H9 (cell line): ENCODE results near the gene CROT. TPM values are rescaled to one million over a fixed set of nuclear protein-coding genes. Genes with fewer than 3 reads are reported as not detected.

Source experiments
- DNase-seq: peaks from one replicate; pipeline ENCODE4 v3.0.0-alpha.2; 2017
- H2AFZ ChIP-seq: one replicate; pipeline ENCODE4 v1.6.1; 2013; ENCODE audit warnings: mild to moderate bottlenecking, low read length, control low read depth, moderate library complexity
- H2AK5ac ChIP-seq: 2 replicates; pipeline ENCODE4 v1.6.1; 2013; ENCODE audit warnings: low read length, control low read depth, mixed read lengths; ENCODE audit not compliant: insufficient read length
- H2BK120ac ChIP-seq: one replicate; pipeline ENCODE4 v1.6.1; 2013; ENCODE audit warnings: low read depth, mild to moderate bottlenecking, low read length, control low read depth, inconsistent platforms; ENCODE audit not compliant: poor library complexity, severe bottlenecking
- H2BK12ac ChIP-seq: 2 replicates; pipeline ENCODE4 v1.6.1; 2013; ENCODE audit warnings: low read length, control low read depth, mixed read lengths, low read depth; ENCODE audit not compliant: insufficient read length
- H2BK15ac ChIP-seq: 2 replicates; pipeline ENCODE4 v1.6.1; 2013; ENCODE audit warnings: low read depth, low read length, control low read depth
- H2BK20ac ChIP-seq: one replicate; pipeline ENCODE4 v1.6.1; 2013; ENCODE audit warnings: low read depth, mild to moderate bottlenecking, low read length, control low read depth, inconsistent platforms; ENCODE audit not compliant: poor library complexity, severe bottlenecking
- H2BK5ac ChIP-seq: 2 replicates; pipeline ENCODE4 v1.6.1; 2013; ENCODE audit warnings: low read length, control low read depth, mixed read lengths; ENCODE audit not compliant: insufficient read length
- H3K14ac ChIP-seq: 2 replicates; pipeline ENCODE4 v1.6.1; 2013; ENCODE audit warnings: low read length, control low read depth; ENCODE audit not compliant: insufficient read depth
- H3K18ac ChIP-seq: 2 replicates; pipeline ENCODE4 v1.6.1; 2013; ENCODE audit warnings: low read depth, mild to moderate bottlenecking, mixed read lengths, low read length, control low read depth; ENCODE audit not compliant: insufficient read length
- H3K23ac ChIP-seq: 2 replicates; pipeline ENCODE4 v1.6.1; 2013; ENCODE audit warnings: low read length, control low read depth, mixed read lengths, low read depth; ENCODE audit not compliant: insufficient read length
- H3K23me2 ChIP-seq: 2 replicates; pipeline ENCODE4 v1.6.1; 2013; ENCODE audit warnings: low read depth, mild to moderate bottlenecking, mixed read lengths, low read length, control low read depth; ENCODE audit not compliant: insufficient read length, poor library complexity, severe bottlenecking
- H3K27ac ChIP-seq: 2 replicates; pipeline ENCODE4 v1.5.1; 2013; ENCODE audit warnings: low read length, control low read depth, mixed read lengths, low read depth; ENCODE audit not compliant: insufficient read length
- H3K27me3 ChIP-seq: 2 replicates; pipeline ENCODE4 v1.6.1; 2013; ENCODE audit warnings: low read length, control low read depth, inconsistent platforms; ENCODE audit not compliant: insufficient read depth
- H3K4ac ChIP-seq: 2 replicates; pipeline ENCODE4 v1.6.1; 2013; ENCODE audit warnings: low read depth, mild to moderate bottlenecking, control low read depth, inconsistent platforms, low read length, moderate library complexity
- H3K4me1 ChIP-seq: 2 replicates; pipeline ENCODE4 v1.6.1; 2013; ENCODE audit warnings: low read length, control low read depth, inconsistent platforms; ENCODE audit not compliant: insufficient read depth
- H3K4me2 ChIP-seq: 2 replicates; pipeline ENCODE4 v1.6.1; 2013; ENCODE audit warnings: low read length, control low read depth, mixed read lengths; ENCODE audit not compliant: insufficient read length, insufficient read depth
- H3K56ac ChIP-seq: 2 replicates; pipeline ENCODE4 v1.6.1; 2013; ENCODE audit warnings: low read depth, mild to moderate bottlenecking, mixed read lengths, low read length, control low read depth; ENCODE audit not compliant: insufficient read length
- H3K79me1 ChIP-seq: 2 replicates; pipeline ENCODE4 v1.6.1; 2013; ENCODE audit warnings: low read depth, mild to moderate bottlenecking, moderate library complexity, low read length, control low read depth, inconsistent platforms; ENCODE audit not compliant: insufficient read depth, poor library complexity, severe bottlenecking
- H3K79me2 ChIP-seq: 2 replicates; pipeline ENCODE4 v1.6.1; 2013; ENCODE audit warnings: low read length, control low read depth, inconsistent platforms; ENCODE audit not compliant: insufficient read depth
- H3K9ac ChIP-seq: 2 replicates; pipeline ENCODE4 v1.6.1; 2013; ENCODE audit warnings: low read length, control low read depth, mixed read lengths; ENCODE audit not compliant: insufficient read length; ENCODE audit errors: extremely low read depth
- H3K9me3 ChIP-seq: one replicate; pipeline ENCODE4 v1.6.1; 2013; ENCODE audit warnings: low read depth, low read length, inconsistent platforms; ENCODE audit not compliant: control insufficient read depth
- H3T11ph ChIP-seq: one replicate; pipeline ENCODE4 v1.6.1; 2013; ENCODE audit warnings: mild to moderate bottlenecking, low read length, control low read depth, inconsistent platforms
- H4K20me1 ChIP-seq: one replicate; pipeline ENCODE4 v1.6.1; 2013; ENCODE audit not compliant: control insufficient read depth, insufficient read length, insufficient read depth
- H4K5ac ChIP-seq: 2 replicates; pipeline ENCODE4 v1.6.1; 2013; ENCODE audit warnings: low read depth, mild to moderate bottlenecking, mixed read lengths, low read length, control low read depth; ENCODE audit not compliant: insufficient read length
- H4K8ac ChIP-seq: replicated peaks from 2 replicates; pipeline ENCODE4 v1.6.1; 2013; ENCODE audit warnings: low read length, control low read depth, mixed read lengths, low read depth; ENCODE audit not compliant: insufficient read length
- H4K91ac ChIP-seq: 2 replicates; pipeline ENCODE4 v1.6.1; 2013; ENCODE audit warnings: low read depth, mild to moderate bottlenecking, moderate library complexity, mixed read lengths, low read length, control low read depth; ENCODE audit not compliant: insufficient read length
- H3K27ac Mint-ChIP-seq, 3 experiments: 2 replicates in 2 of 3; 3 replicates in 1 of 3; pipeline ENCODE4 v1.8.0; 2020 to 2021; ENCODE audit warnings: mixed read lengths in 3 of 3, mild to moderate bottlenecking in 1 of 3, moderate library complexity in 1 of 3
- H3K27me3 Mint-ChIP-seq: 2 replicates; pipeline ENCODE4 v1.8.0; 2021; ENCODE audit warnings: low read depth, mild to moderate bottlenecking, moderate library complexity, mixed read lengths
- H3K36me3 Mint-ChIP-seq, 3 experiments: 2 replicates in 2 of 3; 3 replicates in 1 of 3; pipeline ENCODE4 v1.8.0; 2020 to 2021; ENCODE audit warnings: low read depth in 3 of 3, mixed read lengths in 3 of 3; ENCODE audit not compliant: insufficient read depth in 1 of 3
- H3K4me1 Mint-ChIP-seq, 2 experiments: 2 replicates each; pipeline ENCODE4 v1.8.0; 2020; ENCODE audit warnings: mixed read lengths in 2 of 2
- H3K4me3 Mint-ChIP-seq, 2 experiments: 2 replicates in 1 of 2; 3 replicates in 1 of 2; pipeline ENCODE4 v1.8.0; 2020 to 2021; ENCODE audit warnings: mild to moderate bottlenecking in 2 of 2, mixed read lengths in 2 of 2, moderate library complexity in 1 of 2
- H3K9me3 Mint-ChIP-seq, 2 experiments: 2 replicates in 1 of 2; 3 replicates in 1 of 2; pipeline ENCODE4 v1.8.0; 2020; ENCODE audit warnings: mild to moderate bottlenecking in 2 of 2, mixed read lengths in 2 of 2, moderate library complexity in 1 of 2
- CTCF ChIP-seq: fragments of 200-600 bp; sonication (generic); conservative IDR thresholded peaks from 3 replicates; pipeline ENCODE4 v1.8.0; 2021; ENCODE audit warnings: antibody characterized with exemption, mild to moderate bottlenecking
- WGBS: extraction: QIAGEN DNeasy Blood & Tissue Kit; methylation state at CpG from one replicate; pipeline ENCODE4 v1.1.7; 2013; ENCODE audit warnings: missing lambda C conversion rate, low lambda C conversion rate, mixed read lengths; ENCODE audit not compliant: insufficient read length; ENCODE audit errors: extremely low coverage; 5-methylcytosine and 5-hydroxymethylcytosine counted together
- long read RNA-seq: library from polyadenylated mRNA; unstranded; transcript quantifications from one replicate; pipeline ENCODE4 v2.0.0, GENCODE V29; 2020
- total RNA-seq: library from RNA; stranded (reverse); gene quantifications from 2 replicates; pipeline ENCODE4 v1.2.1, GENCODE V29; 2021

The CROT gene
- 6.0 and 6.2 TPM in 2 replicates for total RNA-seq
- long read RNA-seq, transcript CROT-202 (4 exons, 1,213 nt), result minor isoform, 5 of 16 reads
- long read RNA-seq, transcript CROT-201 (18 exons, 3,175 nt), result major isoform, 6 of 16 reads
- long read RNA-seq, partial matches to known transcripts, result 1 of 16 reads
- long read RNA-seq, other reads (novel, unspliced or antisense), result 4 of 16 reads

- Mint-ChIP-seq H3K9me3 (peaks cover 0 to 1% of the 10 kb centered on the region in 2 experiments; a peak in 2 of 5 replicates), H3K27me3 (peaks cover 6% of the 10 kb centered on the region), H3K27ac (peak within 1 kb of the TSS; percentile 89 to 93 (median 89)), H3K4me1 (peaks cover 33 to 34% of the 10 kb centered on the region in 2 experiments), H3K36me3 (peaks cover 21 to 39% (median 29%) of the 10 kb centered on the region in 3 experiments), H3K4me3 (peak within 1 kb of the TSS; percentile 88 to 97)
- Histone ChIP-seq H2BK5ac (no peak within 1 kb of the TSS), H2BK20ac (no peak within 1 kb of the TSS), H3K9me3 (no peaks in the 10 kb centered on the region), H4K8ac (no peak within 1 kb of the TSS), H2AFZ (peak within 1 kb of the TSS; percentile 66), H3K4ac (no peak within 1 kb of the TSS), H2BK12ac (no peak within 1 kb of the TSS), H3K27me3 (no peaks in the 10 kb centered on the region), H3K79me1 (no peaks in the 10 kb centered on the region), H4K5ac (no peak within 1 kb of the TSS), H3K56ac (no peak within 1 kb of the TSS), H2AK5ac (no peak within 1 kb of the TSS), H3K4me1 (no peaks in the 10 kb centered on the region), H3K27ac (no peak within 1 kb of the TSS), H3K23ac (no peak within 1 kb of the TSS), H2BK15ac (no peak within 1 kb of the TSS), H4K20me1 (no peaks in the 10 kb centered on the region), H3K4me2 (peak within 1 kb of the TSS; percentile 91), H4K91ac (no peak within 1 kb of the TSS), H3K9ac (peak within 1 kb of the TSS; percentile 63), H3K14ac (0 out of 2 replicates have a peak within 1 kb of the TSS, but pooled peaks have one; percentile 42), H3K79me2 (no peaks in the 10 kb centered on the region), H3K23me2 (peaks cover 8% of the 10 kb centered on the region), H3K18ac (peak within 1 kb of the TSS; percentile 30), H3T11ph (no peak within 1 kb of the TSS), H2BK120ac (no peak within 1 kb of the TSS)
- WGBS, result no CpG with 5 or more reads among the region's 53 CpGs
- peak; percentile 97 for DNase-seq
- TF ChIP-seq CTCF, result no peak
These were observed at the start of gene CROT for GRCh38 chr7:87345166-87345927. CROT (plus strand) TSS chr7:87345664; CDS start chr7:87349069, 3,405 bp downstream.
